Endothelial cell of umbilical vein (primary cell): Measurements from ENCODE around the gene CPNE6. TPM values are rescaled to one million over a fixed set of nuclear protein-coding genes. Genes with fewer than 3 reads are reported as not detected.

Source experiments
- BruUV-seq: library from RNA; stranded (reverse); fragments of 400-500 nt; replicated peaks from 2 replicates; lab custom pipeline; 2021; lab: Mats Ljungman, UMichigan
- CTCF ChIA-PET: fragments of 300-600, 350-600 bp; sonication (Branson Sonifier 250); formaldehyde crosslinking; loops from one replicate; lab custom pipeline; 2021; ENCODE audit warnings: antibody characterized with exemption, inconsistent platforms; lab: Charles Lee
- POLR2A ChIA-PET: fragments of 300-600, 350-600 bp; sonication (Branson Sonifier 250); formaldehyde crosslinking; loops from one replicate; lab custom pipeline; 2021; ENCODE audit warnings: antibody characterized with exemption, inconsistent platforms; lab: Charles Lee
- DNase-seq: peaks from one replicate; pipeline ENCODE4 v3.0.0-alpha.2; 2011; ENCODE audit warnings: low read depth, low spot score
- FAIRE-seq: peaks from 2 replicates; lab custom pipeline; 2011; peaks lifted over from hg19 to GRCh38; lab: Jason Lieb, UNC
- H2AFZ ChIP-seq: 2 replicates; pipeline ENCODE4 v1.6.0; 2012; ENCODE audit warnings: low read depth, low read length, control low read depth, inconsistent platforms
- H3K27ac ChIP-seq: 2 replicates; pipeline ENCODE4 v1.5.1; 2011; ENCODE audit warnings: low read depth, mild to moderate bottlenecking, control low read depth, low read length, moderate library complexity; ENCODE audit not compliant: insufficient read depth
- H3K27me3 ChIP-seq, 2 experiments: 2 replicates each; pipeline versions ENCODE4 v1.6.0 to v1.6.1; 2011; ENCODE audit warnings: low read length in 2 of 2, mixed read lengths in 1 of 2; ENCODE audit not compliant: control insufficient read depth in 2 of 2, insufficient read depth in 2 of 2
- H3K36me3 ChIP-seq, 2 experiments: 2 replicates in 1 of 2; 3 replicates in 1 of 2; pipeline ENCODE4 v1.5.1; 2011; ENCODE audit warnings: low read length in 2 of 2, mild to moderate bottlenecking in 1 of 2, moderate library complexity in 1 of 2; ENCODE audit not compliant: control insufficient read depth in 2 of 2, insufficient read depth in 2 of 2; ENCODE audit errors: extremely low read depth in 1 of 2
- H3K4me1 ChIP-seq: 3 replicates; pipeline ENCODE4 v1.5.1; 2011; ENCODE audit warnings: mild to moderate bottlenecking, low read length; ENCODE audit not compliant: control insufficient read depth, insufficient read depth; ENCODE audit errors: extremely low read depth
- H3K4me2 ChIP-seq: 2 replicates; pipeline ENCODE4 v1.6.1; 2011; ENCODE audit warnings: low read length, control low read depth, mixed read lengths; ENCODE audit not compliant: insufficient read depth
- H3K4me3 ChIP-seq, 3 experiments: fragments of 200-600 bp in 1 of 3; sonication (generic), shearing (Covaris generic) in 1 of 3; replicated peaks in 1 of 3; 2 replicates each; pipeline ENCODE4 v1.5.1; 2011 to 2016; ENCODE audit warnings: control low read depth in 3 of 3, low read length in 3 of 3, mild to moderate bottlenecking in 2 of 3, inconsistent platforms in 1 of 3, low read depth in 1 of 3, moderate library complexity in 1 of 3; ENCODE audit not compliant: insufficient read depth in 1 of 3
- H3K79me2 ChIP-seq: 2 replicates; pipeline ENCODE4 v1.6.0; 2012; ENCODE audit warnings: low read length, inconsistent platforms; ENCODE audit not compliant: control insufficient read depth, insufficient read depth
- H3K9ac ChIP-seq: replicated peaks from 2 replicates; pipeline ENCODE3; 2011; ENCODE audit warnings: low read length, control low read depth; ENCODE audit not compliant: insufficient read depth; ENCODE audit errors: extremely low read depth
- H3K9me1 ChIP-seq: replicated peaks from 3 replicates; pipeline ENCODE4 v1.6.0; 2011; ENCODE audit warnings: mild to moderate bottlenecking, low read length; ENCODE audit not compliant: control insufficient read depth, insufficient read depth; ENCODE audit errors: extremely low read depth
- H3K9me3 ChIP-seq: replicated peaks from 2 replicates; pipeline ENCODE4 v1.5.1; 2012; ENCODE audit warnings: low read length, inconsistent platforms; ENCODE audit not compliant: control insufficient read depth, insufficient read depth
- H4K20me1 ChIP-seq: replicated peaks from 2 replicates; pipeline ENCODE3; 2011; ENCODE audit warnings: mild to moderate bottlenecking, low read length; ENCODE audit not compliant: control insufficient read depth, insufficient read depth; ENCODE audit errors: extremely low read depth
- GATA2 ChIP-seq: IDR thresholded peaks from 2 replicates; pipeline ENCODE4 v1.7.0; 2011; ENCODE audit warnings: low read depth, mild to moderate bottlenecking, moderate library complexity, mixed read lengths, low read length; ENCODE audit not compliant: insufficient read length, insufficient read depth
- dilution Hi-C: fragments of 300-500 bp; cut with MboI; formaldehyde crosslinking; loops from one replicate; pipeline ENCODE4 v1.15.0; 2019; ENCODE audit warnings: low sequenced_read_pairs; ENCODE audit not compliant: extremely low pct_ligation_motif_present
- intact Hi-C: fragments of 100-400 bp; cut with micrococcal nuclease; formaldehyde crosslinking; loops from one replicate; pipeline ENCODE4 v1.10.0; 2022
- polyA plus RNA-seq, 4 experiments: library from polyadenylated mRNA; depleted of rRNA in 3 of 4; stranded (reverse) in 3 of 4; unstranded in 1 of 4; fragments of >200 nt; gene quantifications; 2 replicates each; pipeline versions ENCODE4 v1.2.1 to v1.2.3, GENCODE V29; 2011 to 2012; ENCODE audit warnings: missing spikeins in 1 of 4
- total RNA-seq: library from RNA; stranded (reverse); gene quantifications from 2 replicates; pipeline ENCODE4 v1.2.3, GENCODE V29; 2021
- TF ChIP-seq, protein P1 (sequence below): IDR thresholded peaks from 2 replicates; pipeline ENCODE4 v1.6.1; 2011; ENCODE audit not compliant: insufficient read depth, insufficient read length
- TF ChIP-seq, protein P2 (sequence below), 2 donors: IDR thresholded peaks; 1 replicate in 1 of 2; 2 replicates in 1 of 2; pipeline ENCODE4 v1.5.1; 2011; ENCODE audit warnings: low read length in 2 of 2, mild to moderate bottlenecking in 2 of 2, moderate library complexity in 2 of 2, control low read depth in 1 of 2, inconsistent platforms in 1 of 2, low read depth in 1 of 2; ENCODE audit not compliant: insufficient read depth in 1 of 2; ENCODE audit errors: extremely low read depth in 1 of 2

CPNE6 gene
- total and polyA plus RNA-seq, 2 donors (not counting 3 experiments of a cell fraction or from before 2014, with no cell fraction given), result not detected

DNA sequence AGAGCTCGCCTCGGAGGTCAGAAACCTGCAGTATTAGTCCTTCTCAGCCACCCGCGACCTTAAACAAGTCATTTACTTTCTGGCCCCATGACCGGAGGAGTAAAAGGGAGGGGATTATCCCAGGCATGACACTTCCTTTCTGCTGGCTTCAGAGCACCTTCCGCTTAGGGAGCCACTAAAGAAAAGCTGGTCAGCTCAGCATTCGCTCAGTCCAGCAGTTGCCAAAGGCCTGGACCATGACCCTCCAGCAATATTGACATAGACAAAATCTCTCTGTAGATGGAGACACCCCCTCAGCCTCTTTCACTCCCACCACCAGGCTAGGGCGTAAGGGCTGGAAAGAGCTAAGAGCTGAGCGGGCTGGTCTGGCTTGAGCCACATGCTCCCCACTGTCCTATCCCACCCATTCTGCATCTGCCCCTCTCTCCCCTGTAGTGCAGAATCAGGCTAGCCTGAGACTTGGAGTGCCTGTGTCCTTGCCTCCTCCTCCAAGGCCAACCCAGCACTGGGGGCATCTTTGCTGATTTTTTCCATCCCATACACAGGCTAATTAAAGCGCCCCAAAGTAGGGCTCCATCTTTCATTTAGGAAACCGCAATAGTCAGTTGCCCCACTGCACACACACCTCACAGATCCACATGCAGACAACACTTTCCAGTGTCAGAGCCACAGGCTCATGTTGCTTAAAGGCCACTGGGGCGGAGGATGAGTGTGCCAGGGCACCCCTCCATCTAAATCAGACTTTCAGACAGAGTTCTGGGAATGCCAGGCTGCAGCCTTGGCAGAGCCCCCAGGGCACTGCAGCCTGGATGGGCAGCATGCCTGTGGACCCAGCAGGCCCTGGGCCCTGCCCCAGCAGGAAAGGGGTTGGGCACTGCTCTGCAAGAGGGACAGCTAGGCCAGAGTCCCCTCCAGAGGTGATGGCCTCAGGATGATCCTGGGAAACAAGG is 4.0 kb upstream of the CPNE6 start:
- no peaks in the 10 kb centered on the region for H3K36me3 ChIP-seq
- TF ChIP-seq, protein P1, sequence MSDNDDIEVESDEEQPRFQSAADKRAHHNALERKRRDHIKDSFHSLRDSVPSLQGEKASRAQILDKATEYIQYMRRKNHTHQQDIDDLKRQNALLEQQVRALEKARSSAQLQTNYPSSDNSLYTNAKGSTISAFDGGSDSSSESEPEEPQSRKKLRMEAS, result no peak
- H3K9me3 ChIP-seq, result no peaks in the 10 kb centered on the region
- CTCF ChIA-PET, result interaction anchor here (1.3 to 5.5 kb wide), 4 partner anchors 10 to 94 kb away, joined by 4 to 36 read pairs (median 4); partner anchors contain the start of gene IRF9
- intact Hi-C loops, result no loop called here
- no TSS peak for BruUV-seq
- H3K9me1 ChIP-seq, result no peaks in the 10 kb centered on the region
- FAIRE-seq (no peak), DNase-seq (no peak)
- dilution Hi-C loops, result no loop called here
- H3K27ac ChIP-seq, result no peak overlapping the region
- no peaks in the 10 kb centered on the region for H4K20me1 ChIP-seq
- H3K79me2 ChIP-seq, result no peaks in the 10 kb centered on the region
- H2AFZ ChIP-seq, result no peak overlapping the region
- H3K4me1 ChIP-seq, result no peaks in the 10 kb centered on the region
- no peak overlapping the region for H3K4me3 ChIP-seq
- POLR2A ChIA-PET, result no interaction called here
- no peak overlapping the region for H3K9ac ChIP-seq
- no peak overlapping the region for H3K4me2 ChIP-seq
- peaks cover 0 to 1% of the 10 kb centered on the region in 2 experiments for H3K27me3 ChIP-seq

DNA sequence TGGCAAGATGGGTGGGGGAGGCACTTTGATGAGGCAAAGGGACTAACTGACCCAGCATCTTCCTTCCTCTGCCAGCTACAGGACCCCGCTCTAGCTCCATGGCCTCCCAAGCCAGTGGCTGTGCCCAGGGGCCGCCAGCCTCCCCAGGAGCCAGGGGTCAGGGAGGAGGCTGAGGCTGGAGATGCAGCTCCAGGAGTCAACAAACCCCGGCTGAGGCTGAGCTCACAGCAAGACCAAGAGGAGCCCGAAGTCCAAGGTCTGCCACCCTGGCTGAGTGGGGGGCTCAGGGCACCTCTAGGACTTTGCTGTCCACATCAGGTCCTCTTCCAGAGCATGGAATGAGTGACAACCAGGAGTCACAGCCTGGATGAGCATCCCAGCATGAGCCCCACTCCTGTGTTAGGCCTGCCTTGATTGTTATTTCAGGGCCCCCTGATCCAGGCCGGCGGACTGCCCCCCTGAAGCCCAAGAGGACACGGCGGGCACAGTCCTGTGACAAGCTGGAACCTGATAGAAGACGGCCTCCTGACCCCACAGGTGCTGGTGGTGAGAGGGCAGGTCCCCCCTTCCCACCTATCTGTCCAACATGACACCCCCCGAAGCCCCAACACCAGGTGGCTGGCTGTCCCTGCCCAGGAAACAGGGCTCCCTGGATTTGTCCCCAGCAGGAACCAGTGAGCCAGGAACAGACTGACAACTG is 2.5 kb upstream of the CPNE6 start:
- no peak overlapping the region for H3K4me2 ChIP-seq
- intact Hi-C loops, result no loop called here
- H3K36me3 ChIP-seq, result no peaks in the 10 kb centered on the region
- H3K79me2 ChIP-seq, result no peaks in the 10 kb centered on the region
- dilution Hi-C loops, result no loop called here
- H4K20me1 ChIP-seq, result no peaks in the 10 kb centered on the region
- BruUV-seq, result no TSS peak
- no peaks in the 10 kb centered on the region for H3K9me1 ChIP-seq
- ChIA-PET CTCF (interaction anchor here (1.4 to 5.5 kb wide), 3 partner anchors 11 to 40 kb away, joined by 5 to 36 read pairs (median 14); no protein-coding TSS in a partner anchor), POLR2A (interaction anchor here (0.6 kb wide), 1 partner anchor 657 kb away, joined by 3 read pairs; no protein-coding TSS in a partner anchor)
- no peak overlapping the region for H3K9ac ChIP-seq
- peaks cover 0 to 1% of the 10 kb centered on the region in 2 experiments for H3K27me3 ChIP-seq
- no peak overlapping the region for H3K27ac ChIP-seq
- no peaks in the 10 kb centered on the region for H3K4me1 ChIP-seq
- no peak overlapping the region for H2AFZ ChIP-seq
- no peak for DNase-seq
- no peak for FAIRE-seq
- H3K4me3 ChIP-seq, result no peak overlapping the region
- TF ChIP-seq GATA2, result no peak
- TF ChIP-seq, protein P2, sequence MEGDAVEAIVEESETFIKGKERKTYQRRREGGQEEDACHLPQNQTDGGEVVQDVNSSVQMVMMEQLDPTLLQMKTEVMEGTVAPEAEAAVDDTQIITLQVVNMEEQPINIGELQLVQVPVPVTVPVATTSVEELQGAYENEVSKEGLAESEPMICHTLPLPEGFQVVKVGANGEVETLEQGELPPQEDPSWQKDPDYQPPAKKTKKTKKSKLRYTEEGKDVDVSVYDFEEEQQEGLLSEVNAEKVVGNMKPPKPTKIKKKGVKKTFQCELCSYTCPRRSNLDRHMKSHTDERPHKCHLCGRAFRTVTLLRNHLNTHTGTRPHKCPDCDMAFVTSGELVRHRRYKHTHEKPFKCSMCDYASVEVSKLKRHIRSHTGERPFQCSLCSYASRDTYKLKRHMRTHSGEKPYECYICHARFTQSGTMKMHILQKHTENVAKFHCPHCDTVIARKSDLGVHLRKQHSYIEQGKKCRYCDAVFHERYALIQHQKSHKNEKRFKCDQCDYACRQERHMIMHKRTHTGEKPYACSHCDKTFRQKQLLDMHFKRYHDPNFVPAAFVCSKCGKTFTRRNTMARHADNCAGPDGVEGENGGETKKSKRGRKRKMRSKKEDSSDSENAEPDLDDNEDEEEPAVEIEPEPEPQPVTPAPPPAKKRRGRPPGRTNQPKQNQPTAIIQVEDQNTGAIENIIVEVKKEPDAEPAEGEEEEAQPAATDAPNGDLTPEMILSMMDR (IDR thresholded peaks at IDR 0.05; ENCODE audit: extremely low read depth in 1 of 2, insufficient read depth in 1 of 2, low read depth in 1 of 2, low read length in 2 of 2), result no peak
- TF ChIP-seq, protein P1, result no peak
- no peaks in the 10 kb centered on the region for H3K9me3 ChIP-seq
